Measurements from ENCODE around the gene PALD1.
A peak's percentile ranks its signal among the peaks of the same experiment; 100 is the strongest.

The PALD1 gene

GRCh38 chr10:70615211-70615610 lies 136.6 kb downstream of the PALD1 start:
- Histone ChIP-seq H3K27me3 (ENCODE audit: insufficient read depth, poor library complexity, severe bottlenecking) (no peaks in the 10 kb centered on the region), H3K27ac (replicated peaks) (no peak overlapping the region), H3K4me3 (replicated peaks; ENCODE audit: insufficient read depth, low read length) (no peak overlapping the region)
- no peak for DNase-seq (ENCODE audit: low read depth in 1 of 2, low spot score in 1 of 2)
- TF ChIP-seq GABPA (IDR thresholded peaks at IDR 0.05; ENCODE audit: low read depth) (no peak), SPI1 (IDR thresholded peaks at IDR 0.05; ENCODE audit: borderline replicate concordance, low read depth) (no peak), POLR2AphosphoS5 (IDR thresholded peaks at IDR 0.05; ENCODE audit: low read depth) (no peak)
- TF ChIP-seq, protein P1, sequence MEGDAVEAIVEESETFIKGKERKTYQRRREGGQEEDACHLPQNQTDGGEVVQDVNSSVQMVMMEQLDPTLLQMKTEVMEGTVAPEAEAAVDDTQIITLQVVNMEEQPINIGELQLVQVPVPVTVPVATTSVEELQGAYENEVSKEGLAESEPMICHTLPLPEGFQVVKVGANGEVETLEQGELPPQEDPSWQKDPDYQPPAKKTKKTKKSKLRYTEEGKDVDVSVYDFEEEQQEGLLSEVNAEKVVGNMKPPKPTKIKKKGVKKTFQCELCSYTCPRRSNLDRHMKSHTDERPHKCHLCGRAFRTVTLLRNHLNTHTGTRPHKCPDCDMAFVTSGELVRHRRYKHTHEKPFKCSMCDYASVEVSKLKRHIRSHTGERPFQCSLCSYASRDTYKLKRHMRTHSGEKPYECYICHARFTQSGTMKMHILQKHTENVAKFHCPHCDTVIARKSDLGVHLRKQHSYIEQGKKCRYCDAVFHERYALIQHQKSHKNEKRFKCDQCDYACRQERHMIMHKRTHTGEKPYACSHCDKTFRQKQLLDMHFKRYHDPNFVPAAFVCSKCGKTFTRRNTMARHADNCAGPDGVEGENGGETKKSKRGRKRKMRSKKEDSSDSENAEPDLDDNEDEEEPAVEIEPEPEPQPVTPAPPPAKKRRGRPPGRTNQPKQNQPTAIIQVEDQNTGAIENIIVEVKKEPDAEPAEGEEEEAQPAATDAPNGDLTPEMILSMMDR (IDR thresholded peaks at IDR 0.05; ENCODE audit: insufficient read depth, low read length), result no peak
- TF ChIP-seq, protein P2, sequence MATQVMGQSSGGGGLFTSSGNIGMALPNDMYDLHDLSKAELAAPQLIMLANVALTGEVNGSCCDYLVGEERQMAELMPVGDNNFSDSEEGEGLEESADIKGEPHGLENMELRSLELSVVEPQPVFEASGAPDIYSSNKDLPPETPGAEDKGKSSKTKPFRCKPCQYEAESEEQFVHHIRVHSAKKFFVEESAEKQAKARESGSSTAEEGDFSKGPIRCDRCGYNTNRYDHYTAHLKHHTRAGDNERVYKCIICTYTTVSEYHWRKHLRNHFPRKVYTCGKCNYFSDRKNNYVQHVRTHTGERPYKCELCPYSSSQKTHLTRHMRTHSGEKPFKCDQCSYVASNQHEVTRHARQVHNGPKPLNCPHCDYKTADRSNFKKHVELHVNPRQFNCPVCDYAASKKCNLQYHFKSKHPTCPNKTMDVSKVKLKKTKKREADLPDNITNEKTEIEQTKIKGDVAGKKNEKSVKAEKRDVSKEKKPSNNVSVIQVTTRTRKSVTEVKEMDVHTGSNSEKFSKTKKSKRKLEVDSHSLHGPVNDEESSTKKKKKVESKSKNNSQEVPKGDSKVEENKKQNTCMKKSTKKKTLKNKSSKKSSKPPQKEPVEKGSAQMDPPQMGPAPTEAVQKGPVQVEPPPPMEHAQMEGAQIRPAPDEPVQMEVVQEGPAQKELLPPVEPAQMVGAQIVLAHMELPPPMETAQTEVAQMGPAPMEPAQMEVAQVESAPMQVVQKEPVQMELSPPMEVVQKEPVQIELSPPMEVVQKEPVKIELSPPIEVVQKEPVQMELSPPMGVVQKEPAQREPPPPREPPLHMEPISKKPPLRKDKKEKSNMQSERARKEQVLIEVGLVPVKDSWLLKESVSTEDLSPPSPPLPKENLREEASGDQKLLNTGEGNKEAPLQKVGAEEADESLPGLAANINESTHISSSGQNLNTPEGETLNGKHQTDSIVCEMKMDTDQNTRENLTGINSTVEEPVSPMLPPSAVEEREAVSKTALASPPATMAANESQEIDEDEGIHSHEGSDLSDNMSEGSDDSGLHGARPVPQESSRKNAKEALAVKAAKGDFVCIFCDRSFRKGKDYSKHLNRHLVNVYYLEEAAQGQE (IDR thresholded peaks at IDR 0.05; ENCODE audit: insufficient replicate concordance, low read depth), result no peak

DNA sequence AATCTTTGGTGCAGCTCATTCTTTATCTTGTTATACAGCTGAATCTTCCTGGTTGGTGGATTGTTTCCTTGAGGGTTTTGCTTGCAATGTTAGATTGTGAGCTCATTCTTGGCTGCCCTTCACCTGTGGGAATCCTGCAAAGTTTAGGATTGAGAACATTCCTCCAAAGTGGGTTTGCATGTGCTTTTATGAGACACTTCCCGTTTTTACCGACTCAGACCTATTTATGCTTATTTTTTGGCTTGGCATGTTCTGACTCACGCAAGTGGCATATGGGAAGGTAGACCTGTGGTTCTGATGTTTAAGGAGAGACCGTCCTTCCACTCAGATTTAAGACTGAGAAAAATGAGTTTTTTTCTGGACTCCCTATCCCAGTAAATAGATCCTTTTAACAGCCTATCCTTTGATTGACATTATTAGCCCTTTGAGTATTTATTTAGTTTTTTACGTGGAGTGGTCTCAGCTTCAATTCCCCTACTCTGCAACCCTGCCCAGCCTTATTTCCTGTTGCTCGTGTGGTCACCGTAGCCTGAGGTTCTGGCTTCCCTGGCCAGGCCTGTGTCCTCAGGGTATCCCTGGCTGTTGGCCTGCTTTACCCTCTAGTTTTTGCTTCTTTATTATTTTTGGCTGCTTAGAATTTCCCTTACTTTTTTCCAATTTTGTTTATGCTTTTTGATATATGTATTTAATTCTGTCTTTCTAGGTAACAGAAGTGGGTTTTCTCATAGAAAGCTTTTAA lies 137.4 kb downstream of the PALD1 start:
- H3K4me3 ChIP-seq (replicated peaks; ENCODE audit: insufficient read depth, low read length), result no peak overlapping the region
- no peaks in the 10 kb centered on the region for H3K27me3 ChIP-seq (ENCODE audit: insufficient read depth, poor library complexity, severe bottlenecking)
- peak in 1 of 2 experiments; percentile 23 for DNase-seq (ENCODE audit: low read depth in 1 of 2, low spot score in 1 of 2)
- TF ChIP-seq SPI1 (IDR thresholded peaks at IDR 0.05; ENCODE audit: borderline replicate concordance, low read depth) (peak; percentile 98), GABPA (IDR thresholded peaks at IDR 0.05; ENCODE audit: low read depth) (no peak), POLR2AphosphoS5 (IDR thresholded peaks at IDR 0.05; ENCODE audit: low read depth) (no peak)
- TF ChIP-seq, protein P2 (IDR thresholded peaks at IDR 0.05; ENCODE audit: insufficient replicate concordance, low read depth), result no peak
- TF ChIP-seq, protein P1 (IDR thresholded peaks at IDR 0.05; ENCODE audit: insufficient read depth, low read length), result no peak
- no peak overlapping the region; the same call in 1 of the 2 replicates for H3K27ac ChIP-seq (replicated peaks)

GRCh38 chr10:70616761-70617160 lies 138.2 kb downstream of the PALD1 start:
- no peak overlapping the region for H3K4me3 ChIP-seq (replicated peaks; ENCODE audit: insufficient read depth, low read length)

More at GRCh38 chr10:70616761-70617160, 138.2 kb downstream of the PALD1 start:
- no peak overlapping the region for H3K27ac ChIP-seq (replicated peaks)
- no peak for TF ChIP-seq POLR2AphosphoS5 (IDR thresholded peaks at IDR 0.05; ENCODE audit: low read depth)
- TF ChIP-seq SPI1 (IDR thresholded peaks at IDR 0.05; ENCODE audit: borderline replicate concordance, low read depth), result no peak
- TF ChIP-seq, protein P1 (IDR thresholded peaks at IDR 0.05; ENCODE audit: insufficient read depth, low read length), result no peak
- TF ChIP-seq, protein P2 (IDR thresholded peaks at IDR 0.05; ENCODE audit: insufficient replicate concordance, low read depth), result no peak
- no peak for TF ChIP-seq GABPA (IDR thresholded peaks at IDR 0.05; ENCODE audit: low read depth)
- no peak for DNase-seq (ENCODE audit: low read depth in 1 of 2, low spot score in 1 of 2)
- no peaks in the 10 kb centered on the region for H3K27me3 ChIP-seq (ENCODE audit: insufficient read depth, poor library complexity, severe bottlenecking)

Measured in HL-60 (cell line).